Erythroblast (primary cell): Measurements from ENCODE around the gene XRCC4.

ENCODE experiments used
- GATA1 ChIP-seq: IDR thresholded peaks from 2 replicates; pipeline ENCODE4 v1.6.1; 2011; ENCODE audit warnings: low read depth, mild to moderate bottlenecking, control low read depth, low read length, moderate library complexity
- POLR2A ChIP-seq: IDR thresholded peaks from 2 replicates; pipeline ENCODE4 v1.6.1; 2011; ENCODE audit warnings: mild to moderate bottlenecking, low read length

DNA sequence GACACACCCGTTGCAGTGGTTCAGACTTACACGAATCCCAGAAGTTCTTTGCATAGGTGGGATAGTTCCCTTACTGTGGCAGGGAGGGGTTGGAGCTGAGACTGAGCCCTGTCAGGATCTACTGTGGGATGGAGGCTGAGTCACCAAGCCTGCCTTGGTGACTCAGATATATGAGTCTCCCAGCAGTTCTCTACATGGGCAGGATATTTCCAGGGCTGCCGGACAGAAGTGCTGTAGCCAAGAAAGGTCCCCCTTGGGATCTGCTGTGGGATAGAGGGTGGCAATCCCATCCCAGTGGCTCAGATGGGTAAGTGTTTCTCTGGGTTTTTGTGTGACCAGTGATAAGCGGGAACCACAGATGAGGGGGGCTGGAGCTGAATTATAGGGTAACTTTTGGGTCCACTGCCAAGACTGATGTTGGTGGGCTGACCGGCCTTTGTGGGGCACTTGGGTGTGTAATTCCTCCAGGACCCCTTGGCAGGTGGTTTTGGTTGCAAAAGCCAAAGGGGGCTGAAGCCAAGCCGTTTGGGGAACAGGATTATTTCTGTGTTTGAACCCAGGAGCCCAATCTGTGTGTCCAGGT lies 18.7 kb downstream of the XRCC4 start:
- TF ChIP-seq POLR2A, result no peak
- TF ChIP-seq GATA1, result no peak
